GM18511 (cell line): ENCODE measurements around the gene IGF2BP3.
A peak's percentile ranks its signal among the peaks of the same experiment; 100 is the strongest.
"Not testable (repeated sequence)": the region's sequence is repeated elsewhere in the genome, so short reads cannot be mapped to it uniquely, and the experiment has no call there.

Source experiments
- ATAC-seq: cut with Tn5 transposase; IDR thresholded peaks from one replicate; pipeline ENCODE4 v1.9.1; 2021; ENCODE audit warnings: mild to moderate bottlenecking, moderate library complexity; ENCODE audit not compliant: unreplicated experiment

IGF2BP3 gene

DNA sequence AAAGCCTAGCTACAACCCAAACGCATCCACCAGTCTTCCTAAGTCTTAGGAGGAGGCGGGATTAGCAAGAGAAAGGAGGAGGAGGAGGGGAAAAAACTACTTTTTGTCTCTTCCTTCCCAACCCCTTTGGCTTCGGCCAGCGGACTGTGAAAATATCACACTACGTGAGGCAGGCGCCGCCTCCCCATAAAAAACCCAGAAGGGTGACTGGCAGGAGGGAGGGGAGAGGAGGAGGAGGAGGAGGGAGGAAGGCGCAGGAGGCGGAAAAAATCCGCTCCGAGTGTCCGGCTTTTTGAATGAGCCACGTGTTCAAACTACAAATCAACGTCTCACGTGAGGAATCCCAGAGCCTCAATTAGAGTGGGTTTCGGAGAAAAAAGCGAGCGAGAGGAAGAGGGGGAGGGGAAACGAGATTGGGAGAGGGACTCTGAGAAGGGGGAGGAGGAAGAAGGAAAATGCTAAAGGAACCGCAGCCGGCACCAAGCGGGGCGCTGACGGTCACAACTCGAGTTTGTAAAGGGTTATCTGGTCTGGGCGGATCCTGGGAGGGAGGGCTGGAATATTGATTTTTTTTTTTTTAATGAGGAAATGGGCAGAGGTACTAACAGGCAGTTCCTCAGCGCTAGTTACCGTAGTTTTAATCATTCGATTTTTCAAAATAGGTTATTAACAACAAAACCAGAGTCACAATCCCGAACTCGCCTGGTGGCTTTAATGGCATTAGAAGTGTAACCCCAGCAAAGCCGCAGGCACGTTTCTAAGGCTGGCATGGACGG lies at the start of gene IGF2BP3:
Gene IGF2BP3 (minus strand): TSS at position 162 of the 776 bp plus-strand sequence. CDS start 381 bp downstream, outside the sequence.
- ATAC-seq = no peak

DNA sequence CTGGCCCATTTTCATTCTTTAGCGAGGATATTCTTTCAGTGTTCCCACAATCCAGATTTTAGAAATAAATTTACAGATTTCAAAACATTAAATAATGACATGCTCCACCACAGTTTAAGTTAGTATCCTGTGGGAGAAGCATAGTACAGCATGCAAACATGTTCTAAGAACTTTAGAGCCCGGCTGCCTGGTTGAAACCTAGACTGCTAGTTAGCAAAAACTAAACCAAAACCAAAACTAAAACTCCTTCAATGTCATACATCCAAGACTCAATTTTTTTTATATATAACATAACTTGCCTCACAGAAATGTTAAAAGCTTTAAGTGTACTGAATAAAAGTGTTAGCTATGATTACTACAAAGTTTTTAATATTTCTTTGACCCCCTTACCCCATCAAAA lies 44.5 kb upstream of the IGF2BP3 start:
- no peak for ATAC-seq

DNA sequence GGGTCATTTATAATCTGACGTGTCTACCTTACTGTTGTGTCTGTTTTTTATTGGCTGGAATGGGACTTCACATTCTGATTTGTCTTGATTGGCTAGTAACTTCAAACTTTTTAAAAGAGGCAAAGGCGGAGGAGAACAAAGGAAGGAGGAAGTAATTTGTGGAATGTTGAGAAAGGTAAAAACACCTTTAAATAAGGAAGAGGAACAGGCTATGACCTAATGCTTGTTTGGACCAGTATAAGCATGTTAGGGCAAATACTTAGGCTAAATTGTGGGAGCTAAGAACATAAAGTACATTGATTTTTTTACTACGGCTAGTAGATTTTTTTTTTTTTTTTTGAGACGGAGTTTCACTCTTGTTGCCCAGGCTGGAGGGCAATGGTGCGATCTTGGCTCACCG lies 43.5 kb upstream of the IGF2BP3 start:
- ATAC-seq = not testable (repeated sequence)

DNA sequence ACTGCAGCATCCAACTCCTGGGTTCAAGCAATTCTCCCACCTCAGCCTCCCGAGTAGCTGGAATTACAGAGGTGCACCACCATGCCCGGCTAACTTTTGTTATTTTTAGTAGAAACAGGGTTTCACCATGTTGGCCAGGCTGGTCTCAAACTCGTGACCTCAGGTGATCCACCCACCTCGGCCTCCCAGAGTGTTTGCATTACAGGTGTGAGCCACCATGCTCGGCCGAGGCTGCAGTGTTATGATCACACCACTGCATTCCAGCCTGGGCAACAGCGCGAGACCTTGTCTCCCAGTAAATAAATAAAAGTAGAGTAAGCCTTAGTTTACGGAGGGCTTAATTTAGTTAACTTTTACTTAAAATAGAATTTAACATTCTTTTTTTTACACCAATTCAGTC lies 23.7 kb upstream of the IGF2BP3 start:
- no peak for ATAC-seq

DNA sequence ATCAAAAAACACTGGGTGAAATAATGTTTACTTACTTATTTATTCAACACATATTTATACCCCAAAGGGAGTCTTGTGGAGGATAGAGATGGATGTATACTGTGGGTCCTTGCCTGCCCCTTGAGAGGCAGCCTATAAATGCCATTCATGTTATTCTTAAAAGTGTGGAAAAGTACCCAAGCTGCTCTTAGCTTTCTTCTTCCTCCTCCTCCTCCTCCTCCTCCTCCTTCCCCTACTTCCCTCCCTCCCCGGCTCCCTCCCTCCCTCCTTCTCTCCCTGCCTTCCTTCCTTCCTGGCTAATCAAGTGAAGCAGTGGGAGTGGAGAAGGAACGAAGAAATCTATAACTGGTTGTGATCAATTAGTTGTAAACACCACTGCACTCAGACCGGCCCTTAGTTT lies 21.2 kb upstream of the IGF2BP3 start:
- no peak for ATAC-seq

DNA sequence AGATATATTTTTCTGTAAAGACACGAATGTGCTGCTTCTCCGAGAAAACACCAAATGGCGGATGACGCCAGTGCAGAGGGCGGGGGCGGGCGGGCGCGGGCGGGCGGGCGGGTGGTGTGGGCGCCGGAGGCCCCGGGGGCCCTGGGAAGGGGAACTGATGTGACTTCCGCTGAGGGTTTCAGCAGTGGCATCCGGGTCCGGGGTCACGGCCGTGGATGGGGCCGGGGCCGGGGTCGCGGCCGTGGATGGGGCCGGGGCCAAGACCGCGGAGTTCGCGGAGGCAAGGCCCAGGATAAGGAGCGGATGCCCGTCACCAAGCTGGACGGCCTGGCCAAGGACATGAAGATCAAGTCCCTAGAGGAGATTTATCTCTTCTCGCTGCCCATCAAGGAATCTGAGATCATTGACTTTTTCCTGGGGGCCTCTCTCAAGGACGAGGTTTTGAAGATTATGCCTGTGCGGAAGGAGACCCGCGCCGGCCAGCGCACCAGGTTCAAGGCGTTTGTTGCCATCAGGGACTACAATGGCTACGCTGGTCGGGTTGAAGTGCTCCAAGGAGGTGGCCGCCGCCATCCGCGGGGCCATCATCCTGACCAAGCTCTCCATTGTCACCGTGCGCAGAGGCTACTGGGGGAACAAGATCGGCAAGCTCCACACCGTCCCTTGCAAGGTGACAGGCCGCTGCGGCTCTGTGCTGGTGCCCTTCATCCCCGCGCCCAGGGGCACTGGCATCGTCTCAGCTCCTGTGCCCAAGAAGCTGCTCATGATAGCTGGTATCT lies 20.3 kb upstream of the IGF2BP3 start:
- peak; percentile 88 for ATAC-seq

DNA sequence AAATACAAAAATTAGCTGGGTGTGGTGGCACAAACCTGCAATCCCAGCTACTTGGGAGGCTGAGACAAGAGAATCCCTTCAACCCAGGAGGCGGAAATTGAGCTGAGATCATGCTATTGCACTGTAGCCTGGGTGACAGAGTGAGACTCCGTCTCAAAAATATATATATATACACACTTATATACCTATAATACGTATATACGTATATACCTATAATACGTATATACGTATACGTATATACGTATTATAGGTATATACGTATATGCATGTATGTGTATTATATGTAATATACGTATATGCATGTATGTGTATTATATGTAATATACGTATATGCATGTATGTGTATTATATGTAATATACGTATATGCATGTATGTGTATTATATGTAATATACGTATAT lies 18.4 kb upstream of the IGF2BP3 start:
- ATAC-seq = not testable (repeated sequence)

DNA sequence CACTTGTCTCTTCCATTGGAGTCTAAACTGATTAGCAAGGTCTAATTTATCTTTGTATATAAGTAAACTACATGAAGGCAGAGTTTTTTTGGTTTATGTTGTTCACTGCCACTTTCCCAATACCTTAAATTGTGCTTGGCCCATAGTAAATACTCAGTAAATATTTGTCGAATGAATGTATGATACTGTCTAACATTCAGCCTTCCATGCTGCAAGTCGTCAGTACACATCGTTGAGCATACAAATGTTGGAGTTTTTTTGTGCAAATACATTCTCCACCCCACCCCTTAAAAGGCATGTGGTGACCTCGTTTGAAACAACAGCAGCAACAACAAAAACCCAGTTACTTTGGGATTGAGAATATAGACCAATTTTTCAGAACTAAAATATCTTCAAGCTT lies 17.4 kb upstream of the IGF2BP3 start:
- ATAC-seq = no peak

DNA sequence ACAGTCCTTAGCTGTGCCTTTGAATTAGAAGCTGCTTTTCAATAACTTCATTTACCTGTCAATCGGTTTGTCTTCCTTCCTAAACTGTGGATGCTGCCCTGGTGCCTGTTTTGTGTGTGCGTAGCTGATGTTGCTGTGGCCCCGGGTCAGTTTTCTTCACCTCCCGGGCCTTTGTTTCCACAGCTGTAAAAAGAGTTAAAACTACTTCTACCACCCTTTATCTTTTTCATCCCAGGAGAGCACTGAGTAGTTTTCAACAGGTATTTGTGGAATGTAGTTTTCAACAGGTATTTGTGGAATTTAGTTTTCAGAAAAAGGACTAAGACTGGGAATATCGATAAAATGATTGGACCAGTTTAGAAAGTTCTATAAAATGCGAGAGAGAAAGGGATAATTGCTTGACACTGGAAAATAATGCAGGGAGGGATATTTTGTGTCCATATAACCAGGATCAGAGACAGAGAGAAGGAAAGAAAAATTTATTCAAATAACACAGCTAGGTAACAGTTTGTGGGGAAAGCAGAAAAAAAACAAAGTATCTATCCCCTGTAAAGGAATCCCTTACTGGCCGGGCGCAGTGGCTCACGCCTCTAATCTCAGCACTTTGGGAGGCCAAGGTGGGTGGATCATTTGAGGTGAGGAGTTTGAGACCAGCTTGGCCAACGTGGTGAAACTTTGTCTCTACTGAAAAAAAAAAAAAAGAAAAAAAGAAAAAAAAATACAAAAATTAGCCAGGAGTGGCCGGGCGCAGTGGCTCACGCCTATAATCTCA lies 15.9 kb upstream of the IGF2BP3 start:
- ATAC-seq = no peak

DNA sequence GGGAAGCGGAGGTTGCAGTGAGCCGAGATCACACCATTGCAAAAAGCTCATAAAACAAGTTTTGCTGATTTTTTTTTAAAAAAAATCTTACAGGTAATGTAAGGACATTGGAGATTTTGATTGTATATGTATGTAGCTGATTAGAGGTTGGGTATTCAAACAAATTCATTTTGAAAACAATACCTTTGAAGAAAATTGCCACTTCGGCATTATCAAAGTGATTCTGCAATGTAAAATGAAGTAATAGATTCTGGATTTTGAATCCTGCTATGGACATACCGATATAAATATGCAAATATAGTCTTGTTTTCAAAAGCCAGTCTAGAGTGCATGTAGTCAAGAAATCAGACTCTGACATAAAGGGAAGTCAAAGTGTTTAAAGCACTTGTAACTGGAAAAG lies 12.4 kb upstream of the IGF2BP3 start:
- ATAC-seq = no peak

DNA sequence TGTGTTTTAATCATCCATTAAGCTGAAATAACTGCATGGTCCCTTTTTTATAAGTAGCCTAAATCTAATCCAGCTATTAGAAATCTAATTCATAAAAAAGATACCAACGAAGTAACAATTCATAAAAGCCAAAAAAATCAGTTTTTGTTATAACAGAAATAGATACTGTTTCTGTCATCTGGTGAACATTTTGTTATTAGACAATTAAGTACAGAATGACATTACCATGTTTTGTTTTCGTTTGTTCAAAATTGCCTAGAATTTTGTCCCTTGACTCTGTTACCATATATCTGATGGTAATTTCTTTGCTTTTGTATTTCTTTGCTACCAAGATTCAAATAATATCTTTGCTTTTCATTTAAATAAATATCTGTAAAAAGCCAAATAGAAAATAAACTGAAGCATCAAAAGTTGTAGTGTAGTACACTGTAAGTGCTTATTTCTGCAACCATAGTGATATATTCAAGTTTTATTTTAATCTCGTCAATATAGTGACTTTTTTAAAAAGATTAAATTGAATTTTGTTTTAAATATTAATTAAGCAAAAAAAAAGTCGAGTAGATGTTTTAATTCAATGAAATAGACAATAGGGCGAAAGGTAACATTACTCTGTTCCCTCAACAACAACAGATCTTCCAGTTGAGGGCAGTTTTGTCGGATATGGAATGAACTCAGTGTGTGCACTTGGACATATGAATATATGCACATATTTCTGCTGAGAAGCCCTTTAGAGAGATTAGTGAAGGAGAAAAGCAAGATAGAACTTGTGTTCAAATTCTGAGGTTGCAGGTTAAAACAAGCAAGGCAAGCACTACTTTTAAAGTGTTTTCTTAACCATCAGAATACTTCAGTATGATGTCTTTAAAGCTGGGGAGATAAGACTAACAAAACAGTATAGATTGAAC lies 7.9 kb upstream of the IGF2BP3 start:
- no peak for ATAC-seq

DNA sequence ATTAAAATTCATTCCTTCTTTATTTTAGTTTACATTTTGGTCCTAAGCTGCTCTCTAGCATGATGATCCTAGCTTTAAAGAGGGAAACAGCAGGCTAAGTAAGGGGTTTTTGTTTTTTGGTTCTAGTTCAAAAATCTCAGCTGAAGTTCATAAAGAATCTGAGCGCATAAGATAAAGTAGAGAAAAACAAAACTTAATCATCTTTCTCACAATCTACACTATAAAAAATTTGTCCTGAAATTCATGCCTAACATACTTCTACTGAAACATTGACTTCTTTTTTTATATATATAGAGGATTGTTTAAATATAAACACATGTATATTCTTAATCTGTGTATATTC lies 6.8 kb upstream of the IGF2BP3 start:
- no peak for ATAC-seq

DNA sequence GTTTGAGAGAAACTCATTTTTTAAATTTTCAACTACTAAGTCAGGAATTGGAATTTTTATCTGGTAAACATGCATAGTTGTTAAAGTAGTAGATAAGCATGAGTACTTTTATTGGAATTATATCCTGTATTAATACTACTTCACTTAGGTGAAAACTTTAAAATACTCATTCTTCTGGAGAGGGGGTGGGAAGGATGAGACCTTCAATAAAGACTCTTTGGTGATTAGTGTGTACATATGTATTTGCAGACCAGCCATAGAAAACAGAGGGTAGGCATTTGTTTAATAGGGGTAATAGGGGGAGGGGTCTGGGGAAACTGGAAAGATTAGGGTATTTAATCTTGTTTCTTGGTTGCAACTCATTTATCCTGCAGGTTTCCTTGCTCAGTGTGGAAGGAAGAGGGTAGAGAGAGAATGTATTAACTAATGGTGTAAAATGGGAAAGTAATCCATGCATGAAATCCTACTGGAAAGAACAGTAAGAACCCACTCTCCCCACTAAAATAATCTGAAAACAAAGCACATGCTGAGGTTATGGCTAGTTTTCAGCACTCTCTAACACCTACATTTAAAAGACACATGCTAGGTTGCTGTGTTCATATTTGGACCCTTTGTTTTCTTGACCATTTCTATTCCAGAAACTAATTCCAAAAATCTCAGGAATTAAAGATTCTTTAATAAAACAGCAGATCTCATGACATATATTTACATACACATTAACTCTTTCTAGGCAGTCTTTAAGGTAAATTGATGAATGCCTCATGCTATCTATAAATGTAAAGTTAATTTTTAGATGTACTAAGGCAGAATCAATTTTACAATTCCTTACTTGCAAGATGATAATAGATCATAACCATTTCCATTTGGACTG lies 6.2 kb upstream of the IGF2BP3 start:
- ATAC-seq = no peak

DNA sequence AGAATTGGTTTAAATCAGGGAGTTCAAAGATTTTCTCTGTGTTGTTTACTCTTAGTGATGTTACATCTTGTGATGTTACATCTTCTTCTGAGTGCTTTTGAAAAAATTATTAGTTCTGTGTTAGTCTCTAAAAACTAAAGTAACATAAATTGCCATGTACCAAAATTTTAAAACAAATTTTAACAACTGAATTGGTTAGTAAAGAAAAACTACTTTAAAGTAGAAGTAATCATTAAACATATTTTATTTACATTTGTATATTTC lies 5.2 kb upstream of the IGF2BP3 start:
- no peak for ATAC-seq

DNA sequence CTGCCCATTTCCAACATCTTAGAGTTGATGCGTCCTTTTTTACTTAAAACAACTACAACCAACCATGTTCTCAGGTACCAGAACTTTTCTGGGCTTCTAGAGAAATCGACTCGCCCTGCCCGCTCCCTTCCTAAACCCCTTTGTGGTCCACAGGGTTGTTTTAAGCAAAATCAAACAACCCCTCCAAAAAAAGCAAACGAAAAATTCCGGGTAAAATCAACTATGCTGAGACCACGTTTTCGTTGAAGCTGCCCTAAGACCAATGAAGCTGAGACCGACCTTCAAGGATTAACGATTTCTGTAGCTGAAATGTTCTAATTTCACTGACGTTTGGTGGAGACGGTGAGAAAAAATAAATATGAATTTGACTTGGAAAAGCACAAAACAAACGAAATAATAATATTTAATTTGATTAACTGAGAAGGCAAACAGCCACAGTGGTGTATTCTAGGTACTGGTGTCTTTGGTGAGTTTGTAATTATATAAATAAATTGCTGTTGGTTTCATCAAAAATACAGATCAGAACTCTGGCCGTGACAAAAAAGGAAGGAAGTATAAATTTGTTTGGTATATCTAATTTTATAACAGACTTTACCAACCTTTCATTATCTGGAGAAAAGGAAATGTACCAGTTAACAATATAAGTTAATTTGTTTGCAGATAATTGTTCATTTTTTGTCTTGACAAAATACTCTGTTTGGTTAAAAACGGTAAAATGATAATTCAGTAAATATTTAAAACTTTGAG lies 4.7 kb upstream of the IGF2BP3 start:
- ATAC-seq = no peak

DNA sequence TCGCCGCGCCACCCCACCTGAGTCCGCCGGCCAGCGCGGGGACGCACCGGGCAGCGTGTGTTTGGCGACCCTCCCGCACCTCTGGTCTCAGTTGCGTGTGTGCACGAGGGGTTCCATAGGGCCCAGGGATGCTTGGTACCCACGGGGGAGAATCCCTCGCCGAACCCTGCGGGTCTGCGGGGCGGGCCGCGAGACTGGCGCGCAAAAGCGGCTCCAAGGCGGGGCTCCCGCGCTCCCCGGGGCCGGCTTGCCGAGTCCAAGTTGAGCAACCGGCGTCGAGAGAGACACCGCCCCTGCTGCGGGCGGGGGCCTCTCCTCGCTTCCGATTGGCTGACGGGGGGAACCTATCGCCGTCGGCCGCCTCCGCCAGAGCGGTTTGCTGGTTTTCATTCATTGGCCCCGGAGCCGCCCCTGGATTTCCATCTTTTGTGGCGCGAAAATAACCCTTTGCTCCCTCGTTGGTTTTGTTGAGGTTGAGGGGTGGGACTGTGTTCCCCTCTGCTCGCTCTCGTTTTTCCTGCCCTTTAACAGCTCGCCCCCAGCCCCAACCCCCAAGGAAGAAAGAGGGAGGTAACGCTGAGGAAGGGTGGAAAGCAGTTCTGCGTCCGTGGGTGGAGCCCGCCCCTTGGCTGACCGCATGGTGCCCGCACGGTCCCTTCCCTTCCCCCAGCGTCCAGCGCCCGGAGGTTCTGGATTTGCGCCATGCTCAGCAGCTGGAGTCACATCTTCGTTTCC lies 4.0 kb upstream of the IGF2BP3 start:
- ATAC-seq = peak; percentile 74

DNA sequence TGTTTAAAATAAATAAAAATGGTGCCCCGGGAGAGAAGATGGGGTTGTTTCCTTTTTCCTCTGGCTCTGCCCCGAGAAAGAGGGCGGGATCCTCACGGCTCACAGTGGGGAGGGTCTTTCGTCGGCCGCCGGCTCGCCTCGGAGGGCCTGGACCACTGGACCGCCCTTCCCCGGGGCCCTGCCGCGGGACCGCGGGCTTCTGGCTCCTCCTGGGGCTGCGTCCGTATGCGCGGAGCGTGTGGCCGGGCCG lies 3.5 kb upstream of the IGF2BP3 start:
- no peak for ATAC-seq

DNA sequence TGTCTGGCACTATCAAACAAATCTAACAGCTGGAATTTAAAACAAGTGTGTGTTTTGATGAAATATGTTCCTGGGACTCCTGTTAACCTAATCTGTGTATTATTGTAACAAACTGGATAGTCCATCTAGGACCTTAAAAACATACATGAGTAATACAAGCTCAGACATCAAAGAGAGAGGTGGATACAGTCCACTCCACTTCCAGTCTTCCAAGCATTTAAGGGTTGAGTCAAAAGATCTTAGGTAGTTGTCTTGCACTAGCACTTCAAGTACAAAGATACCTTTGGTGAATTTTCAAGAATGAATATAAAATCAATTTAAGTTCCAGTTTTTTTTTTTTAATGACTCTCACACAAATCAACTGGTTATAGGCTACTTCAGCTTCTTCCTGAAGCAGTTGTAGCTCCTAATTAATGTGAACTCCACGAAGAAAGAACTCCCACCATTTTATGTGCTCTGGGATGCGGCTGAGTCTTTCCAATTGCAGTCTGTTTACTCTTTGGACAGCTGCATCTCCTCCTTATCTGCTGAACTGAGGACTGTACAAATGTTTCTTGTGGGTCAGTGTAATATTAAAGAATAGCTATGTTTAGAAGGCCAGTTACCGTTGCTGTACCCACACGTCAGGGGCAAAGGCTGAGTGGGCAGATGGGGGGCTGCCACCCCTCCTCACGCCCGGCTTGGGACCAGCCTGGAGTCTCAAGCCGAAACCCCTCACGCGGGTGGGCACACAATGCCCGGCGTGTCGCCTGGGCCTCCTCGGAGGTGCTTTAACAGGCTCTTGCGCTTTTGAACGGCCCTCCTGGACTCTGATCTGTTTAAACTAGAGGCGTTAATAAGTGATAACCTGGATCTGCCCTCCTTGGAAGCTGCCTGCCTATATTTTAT lies 2.9 kb upstream of the IGF2BP3 start:
- no peak for ATAC-seq
